ENCODE data around the gene TUBA4B. TPM values are rescaled to one million over a fixed set of nuclear protein-coding genes. Genes with fewer than 3 reads are reported as not detected.

TUBA4B gene
- total RNA-seq, 4 donors from 2014 or later = not detected

GRCh38 chr2:219210196-219210885 is 42.7 kb upstream of the TUBA4B start:
- no peaks in the 10 kb centered on the region for H3K9me3 ChIP-seq
- peak overlapping the region in 2 of 4 donors; percentile 0 to 64 for H3K27ac ChIP-seq
- H3K27me3 ChIP-seq = no peaks in the 10 kb centered on the region
- H3K36me3 ChIP-seq = peaks cover 0 to 34% (median 0%) of the 10 kb centered on the region in 3 donors
- peaks cover 0 to 24% (median 10%) of the 10 kb centered on the region in 4 donors for H3K4me1 ChIP-seq
- TF ChIP-seq CTCF (IDR thresholded peaks at IDR 0.05) (no peak), POLR2A (IDR thresholded peaks at IDR 0.05) (no peak)
- no peak overlapping the region for H3K4me3 ChIP-seq
- peak in 1 of 3 donors; percentile 40 for DNase-seq

GRCh38 chr2:219210886-219211362 is 42.1 kb upstream of the TUBA4B start:
- Histone ChIP-seq H3K4me3 (no peak overlapping the region), H3K27ac (peak overlapping the region; percentile 23 to 64 (median 32)), H3K9me3 (no peaks in the 10 kb centered on the region), H3K4me1 (peaks cover 0 to 20% (median 10%) of the 10 kb centered on the region in 4 donors), H3K27me3 (no peaks in the 10 kb centered on the region), H3K36me3 (peaks cover 0 to 34% (median 0%) of the 10 kb centered on the region in 3 donors)
- no peak for TF ChIP-seq CTCF (IDR thresholded peaks at IDR 0.05)
- no peak for TF ChIP-seq POLR2A (IDR thresholded peaks at IDR 0.05)
- peak in 1 of 3 donors; percentile 41 for DNase-seq

GRCh38 chr2:219213026-219213415 is 40.0 kb upstream of the TUBA4B start:
- Histone ChIP-seq H3K9me3 (no peaks in the 10 kb centered on the region), H3K36me3 (peaks cover 0 to 32% (median 0%) of the 10 kb centered on the region in 3 donors), H3K27me3 (no peaks in the 10 kb centered on the region), H3K4me1 (peaks cover 2 to 21% (median 7%) of the 10 kb centered on the region in 4 donors), H3K4me3 (no peak overlapping the region), H3K27ac (no peak overlapping the region)
- TF ChIP-seq POLR2A (IDR thresholded peaks at IDR 0.05) (no peak), CTCF (IDR thresholded peaks at IDR 0.05) (no peak)
- DNase-seq = peak in 1 of 3 donors; percentile 33

GRCh38 chr2:219213486-219214071 is 39.5 kb upstream of the TUBA4B start:
- peaks cover 0 to 26% (median 0%) of the 10 kb centered on the region in 3 donors for H3K36me3 ChIP-seq
- no peak overlapping the region for H3K4me3 ChIP-seq
- no peak overlapping the region for H3K27ac ChIP-seq
- no peaks in the 10 kb centered on the region for H3K27me3 ChIP-seq
- TF ChIP-seq CTCF (IDR thresholded peaks at IDR 0.05) (no peak), POLR2A (IDR thresholded peaks at IDR 0.05) (no peak)
- H3K9me3 ChIP-seq = no peaks in the 10 kb centered on the region
- H3K4me1 ChIP-seq = peaks cover 5 to 21% (median 7%) of the 10 kb centered on the region in 4 donors
- peak in 1 of 3 donors; percentile 37 for DNase-seq

GRCh38 chr2:219214141-219214540 is 38.9 kb upstream of the TUBA4B start:
- Histone ChIP-seq H3K4me1 (peaks cover 5 to 20% (median 9%) of the 10 kb centered on the region in 4 donors), H3K27ac (no peak overlapping the region), H3K27me3 (no peaks in the 10 kb centered on the region), H3K4me3 (no peak overlapping the region), H3K9me3 (no peaks in the 10 kb centered on the region), H3K36me3 (peaks cover 0 to 22% (median 0%) of the 10 kb centered on the region in 3 donors)
- DNase-seq = peak in 1 of 3 donors; percentile 17
- TF ChIP-seq POLR2A (IDR thresholded peaks at IDR 0.05) (no peak), CTCF (IDR thresholded peaks at IDR 0.05) (no peak)
